Mucosa of stomach (tissue), 1 donor: ENCODE results near the gene CD28.

Experiments
- H3K27me3 ChIP-seq: one replicate; pipeline ENCODE4 v1.7.0; 2013; ENCODE audit warnings: mild to moderate bottlenecking, low read length; ENCODE audit not compliant: control insufficient read depth, insufficient read depth
- H3K36me3 ChIP-seq: one replicate; pipeline ENCODE4 v1.7.0; 2013; ENCODE audit warnings: low read length; ENCODE audit not compliant: control insufficient read depth, insufficient read depth
- H3K4me1 ChIP-seq: one replicate; pipeline ENCODE4 v1.7.0; 2013; ENCODE audit warnings: mild to moderate bottlenecking, low read length; ENCODE audit not compliant: control insufficient read depth, insufficient read depth
- H3K4me3 ChIP-seq: one replicate; pipeline ENCODE4 v1.7.0; 2013; ENCODE audit warnings: low read length
- H3K9ac ChIP-seq: one replicate; pipeline ENCODE4 v1.7.0; 2013; ENCODE audit warnings: mild to moderate bottlenecking, low read length, moderate library complexity
- H3K9me3 ChIP-seq: one replicate; pipeline ENCODE4 v1.7.0; 2013; ENCODE audit warnings: mild to moderate bottlenecking, low read length, moderate library complexity; ENCODE audit not compliant: control insufficient read depth
- donor health status: Pancreatic carcinoma.

Gene CD28

DNA sequence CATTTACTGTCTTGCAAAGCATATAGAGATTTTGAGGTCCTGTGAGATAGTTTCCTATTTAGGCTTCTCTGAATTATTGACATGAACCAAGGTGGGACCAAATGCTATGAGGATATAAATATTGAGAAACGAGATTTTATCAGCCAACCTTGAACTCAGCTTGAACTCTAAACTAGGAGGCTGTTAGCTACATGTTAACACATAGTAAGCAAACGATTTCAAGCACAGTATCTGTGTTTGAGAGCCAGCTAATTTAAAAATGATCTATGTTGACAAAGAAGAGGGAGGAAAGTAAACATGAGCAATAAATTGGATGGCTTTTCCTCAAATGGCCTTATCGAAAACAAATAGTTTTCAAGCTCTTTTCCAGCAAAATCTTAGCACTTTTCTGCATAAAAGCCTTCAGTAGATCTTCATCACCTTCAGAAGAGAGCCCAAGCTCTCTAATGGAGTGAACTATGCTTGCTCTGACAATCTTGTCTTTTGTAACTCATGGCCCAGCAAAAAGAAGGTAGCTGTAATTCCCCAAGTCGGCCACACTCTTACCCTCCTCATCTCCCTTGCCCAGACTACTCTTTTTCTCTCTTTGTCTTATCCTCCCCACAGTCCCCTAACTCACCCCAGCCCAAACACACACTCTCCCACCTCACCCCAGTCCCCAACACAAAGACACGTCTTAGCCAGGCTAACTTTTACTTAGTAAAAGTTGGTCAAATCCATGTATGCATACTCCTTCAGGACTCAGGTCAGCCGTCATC lies 14.7 kb downstream of the CD28 start:
- Histone ChIP-seq H3K4me3 (no peak overlapping the region), H3K27me3 (no peaks in the 10 kb centered on the region), H3K9ac (no peak overlapping the region), H3K36me3 (no peaks in the 10 kb centered on the region), H3K9me3 (no peaks in the 10 kb centered on the region), H3K4me1 (peaks cover 24% of the 10 kb centered on the region)

GRCh38 chr2:203721781-203722300 lies 15.4 kb downstream of the CD28 start:
- Histone ChIP-seq H3K36me3 (no peaks in the 10 kb centered on the region), H3K27me3 (no peaks in the 10 kb centered on the region), H3K9ac (no peak overlapping the region), H3K4me3 (no peak overlapping the region), H3K9me3 (no peaks in the 10 kb centered on the region), H3K4me1 (peaks cover 24% of the 10 kb centered on the region)

DNA sequence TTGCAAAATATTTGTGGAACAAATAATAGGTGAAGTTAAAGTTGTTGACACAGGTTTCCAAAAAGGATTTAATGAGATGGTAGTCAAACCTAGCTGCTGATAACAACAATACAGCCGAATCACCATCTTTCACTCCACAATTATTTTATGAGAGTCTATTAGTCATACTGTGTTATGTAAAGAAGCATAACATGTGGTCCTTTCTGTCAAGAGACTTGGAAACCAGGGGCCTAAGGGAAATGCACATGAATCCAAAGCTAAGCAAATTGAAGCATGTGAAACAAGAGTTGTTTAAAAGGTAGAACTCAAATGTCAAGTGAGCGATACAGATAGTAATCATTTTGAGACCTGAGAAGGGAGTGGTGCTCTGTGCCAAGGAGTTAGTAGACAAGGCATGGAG lies 16.0 kb downstream of the CD28 start:
- no peak overlapping the region for H3K4me3 ChIP-seq
- H3K9me3 ChIP-seq = no peaks in the 10 kb centered on the region
- H3K36me3 ChIP-seq = no peaks in the 10 kb centered on the region
- H3K27me3 ChIP-seq = no peaks in the 10 kb centered on the region
- H3K9ac ChIP-seq = no peak overlapping the region
- H3K4me1 ChIP-seq = peaks cover 24% of the 10 kb centered on the region

DNA sequence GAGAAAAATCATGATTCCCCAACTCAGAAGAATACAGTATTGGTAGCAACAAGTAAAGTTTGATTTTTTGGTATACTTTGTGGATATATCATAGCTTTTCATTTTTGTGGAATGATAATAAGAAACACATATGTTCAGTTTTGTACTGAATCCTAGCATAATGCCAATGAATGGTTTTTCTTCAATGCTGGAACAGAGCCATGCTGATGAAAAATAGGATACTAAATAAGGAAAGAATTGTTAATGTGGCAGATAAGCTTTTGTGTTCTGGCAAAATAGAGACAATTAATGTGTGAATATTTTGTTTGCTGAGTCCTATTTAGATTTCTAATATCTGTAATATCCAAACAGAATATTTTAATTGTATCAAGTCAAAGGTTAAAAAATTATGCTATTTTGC lies 21.9 kb downstream of the CD28 start:
- H3K4me1 ChIP-seq = no peaks in the 10 kb centered on the region
- H3K27me3 ChIP-seq = no peaks in the 10 kb centered on the region
- no peaks in the 10 kb centered on the region for H3K36me3 ChIP-seq
- H3K4me3 ChIP-seq = no peak overlapping the region
- H3K9ac ChIP-seq = no peak overlapping the region
- no peaks in the 10 kb centered on the region for H3K9me3 ChIP-seq

DNA sequence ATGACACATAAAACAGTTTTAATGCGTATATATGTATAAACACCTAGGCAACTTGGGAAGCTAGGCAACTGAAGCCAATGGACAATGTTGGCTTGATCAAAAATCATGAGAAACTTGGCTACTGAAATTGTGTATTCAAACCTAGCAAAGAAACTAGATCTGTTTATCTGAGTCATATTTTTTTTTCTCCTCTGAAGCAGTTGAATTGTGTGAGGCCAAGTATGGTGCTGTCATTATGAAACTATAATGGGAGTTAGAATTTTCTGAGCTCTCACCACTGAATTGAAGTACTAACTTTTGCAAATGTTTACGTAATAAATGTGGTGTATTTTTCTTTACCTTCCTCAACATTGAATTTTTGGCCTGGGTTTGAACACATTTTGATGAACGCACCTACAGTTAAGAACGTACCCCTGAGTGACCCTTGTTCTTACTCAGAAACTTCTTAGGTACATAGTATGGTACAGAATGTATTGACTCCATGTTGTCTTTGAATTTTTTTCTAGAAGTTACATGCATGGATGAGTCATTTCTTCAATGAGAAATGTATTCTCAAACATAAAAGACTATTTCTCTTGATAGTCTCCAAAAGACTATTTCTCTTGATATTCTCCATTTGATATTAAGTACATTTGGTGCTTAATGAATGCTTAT lies 23.8 kb downstream of the CD28 start:
- no peak overlapping the region for H3K4me3 ChIP-seq
- no peaks in the 10 kb centered on the region for H3K36me3 ChIP-seq

DNA sequence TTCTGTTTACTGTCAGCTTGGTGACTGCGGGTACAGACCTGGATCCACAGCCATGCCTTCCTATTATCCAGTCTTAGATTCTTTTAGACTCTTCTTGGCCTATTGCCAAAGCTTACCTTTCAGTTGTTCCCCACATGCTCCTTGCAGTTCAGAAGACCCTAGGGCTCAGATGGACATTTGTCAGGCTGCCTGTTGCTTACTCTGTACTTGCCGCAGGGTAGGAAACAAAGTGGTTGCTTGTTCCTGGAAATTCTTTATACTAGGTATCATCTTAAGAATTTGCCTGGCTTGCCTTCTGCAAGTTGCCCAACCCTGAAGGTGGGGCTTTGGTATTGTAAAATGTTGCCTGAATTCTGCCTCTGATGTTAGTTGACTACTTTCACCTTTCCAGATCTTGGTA lies 24.4 kb downstream of the CD28 start:
- no peaks in the 10 kb centered on the region for H3K36me3 ChIP-seq
- no peak overlapping the region for H3K9ac ChIP-seq
- no peak overlapping the region for H3K4me3 ChIP-seq
- no peaks in the 10 kb centered on the region for H3K4me1 ChIP-seq
- H3K27me3 ChIP-seq = no peaks in the 10 kb centered on the region
- H3K9me3 ChIP-seq = no peaks in the 10 kb centered on the region

More for the DNA sequence above, 23.8 kb downstream of the CD28 start:
- no peak overlapping the region for H3K9ac ChIP-seq
- no peaks in the 10 kb centered on the region for H3K4me1 ChIP-seq
- H3K9me3 ChIP-seq = no peaks in the 10 kb centered on the region
- no peaks in the 10 kb centered on the region for H3K27me3 ChIP-seq

GRCh38 chr2:203732092-203732952 lies 25.9 kb downstream of the CD28 start:
- no peaks in the 10 kb centered on the region for H3K9me3 ChIP-seq
- H3K4me1 ChIP-seq = no peaks in the 10 kb centered on the region
- H3K4me3 ChIP-seq = no peak overlapping the region
- H3K36me3 ChIP-seq = no peaks in the 10 kb centered on the region
- H3K27me3 ChIP-seq = no peaks in the 10 kb centered on the region
- H3K9ac ChIP-seq = no peak overlapping the region

GRCh38 chr2:203732953-203733510 lies 26.6 kb downstream of the CD28 start:
- Histone ChIP-seq H3K36me3 (no peaks in the 10 kb centered on the region), H3K4me3 (no peak overlapping the region), H3K27me3 (no peaks in the 10 kb centered on the region), H3K9me3 (no peaks in the 10 kb centered on the region), H3K9ac (no peak overlapping the region), H3K4me1 (no peaks in the 10 kb centered on the region)

GRCh38 chr2:203733684-203734083 lies 27.2 kb downstream of the CD28 start:
- Histone ChIP-seq H3K9me3 (no peaks in the 10 kb centered on the region), H3K9ac (no peak overlapping the region), H3K4me3 (no peak overlapping the region), H3K4me1 (no peaks in the 10 kb centered on the region), H3K36me3 (no peaks in the 10 kb centered on the region), H3K27me3 (no peaks in the 10 kb centered on the region)

- H3K4me1 ChIP-seq = no peaks in the 10 kb centered on the region
- H3K4me3 ChIP-seq = no peak overlapping the region
- no peak overlapping the region for H3K9ac ChIP-seq
- H3K9me3 ChIP-seq = no peaks in the 10 kb centered on the region
- H3K36me3 ChIP-seq = no peaks in the 10 kb centered on the region
- H3K27me3 ChIP-seq = no peaks in the 10 kb centered on the region
Observed at GRCh38 chr2:203734276-203734983, 28.0 kb downstream of the CD28 start.

DNA sequence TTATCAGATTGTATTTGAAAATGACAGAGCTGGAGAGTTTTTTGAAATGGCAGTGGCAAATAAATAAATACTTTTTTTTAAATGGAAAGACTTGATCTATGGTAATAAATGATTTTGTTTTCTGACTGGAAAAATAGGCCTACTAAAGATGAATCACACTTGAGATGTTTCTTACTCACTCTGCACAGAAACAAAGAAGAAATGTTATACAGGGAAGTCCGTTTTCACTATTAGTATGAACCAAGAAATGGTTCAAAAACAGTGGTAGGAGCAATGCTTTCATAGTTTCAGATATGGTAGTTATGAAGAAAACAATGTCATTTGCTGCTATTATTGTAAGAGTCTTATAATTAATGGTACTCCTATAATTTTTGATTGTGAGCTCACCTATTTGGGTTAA lies 30.9 kb downstream of the CD28 start:
- Histone ChIP-seq H3K36me3 (no peaks in the 10 kb centered on the region), H3K4me3 (no peak overlapping the region), H3K9me3 (no peaks in the 10 kb centered on the region), H3K27me3 (no peaks in the 10 kb centered on the region), H3K4me1 (no peaks in the 10 kb centered on the region), H3K9ac (no peak overlapping the region)
